DOHH2 (cell line): ENCODE results near the gene PLCE1.

Experiments used
- H3F3A ChIP-seq: fragments of 200-600 bp; sonication (generic), shearing (Covaris generic); 2 replicates; pipeline ENCODE4 v1.6.0; 2016; ENCODE audit warnings: antibody characterized with exemption, mild to moderate bottlenecking; ENCODE audit not compliant: control insufficient read depth, insufficient read depth
- H3K27ac ChIP-seq: fragments of 200-600 bp; sonication (generic); 2 replicates; pipeline ENCODE4 v1.5.1; 2014; ENCODE audit warnings: low read depth, mild to moderate bottlenecking, low read length, moderate library complexity
- H3K27me3 ChIP-seq: fragments of 200-600 bp; sonication (generic); 2 replicates; pipeline ENCODE4 v1.6.1; 2014; ENCODE audit warnings: mild to moderate bottlenecking, low read length, mixed read lengths; ENCODE audit not compliant: control insufficient read depth
- H3K36me3 ChIP-seq: fragments of 200-600 bp; sonication (generic); 2 replicates; pipeline ENCODE4 v1.6.1; 2014; ENCODE audit warnings: mild to moderate bottlenecking, low read length, moderate library complexity, mixed read lengths; ENCODE audit not compliant: control insufficient read depth
- H3K4me1 ChIP-seq: fragments of 200-600 bp; sonication (generic); 2 replicates; pipeline ENCODE4 v1.6.1; 2014; ENCODE audit warnings: mild to moderate bottlenecking, low read length, mixed read lengths; ENCODE audit not compliant: control insufficient read depth
- H3K4me2 ChIP-seq: fragments of 200-600 bp; sonication (generic); 2 replicates; pipeline ENCODE4 v1.6.0; 2014; ENCODE audit warnings: mild to moderate bottlenecking, low read length, moderate library complexity
- H3K4me3 ChIP-seq: fragments of 200-600 bp; sonication (generic); 2 replicates; pipeline ENCODE4 v1.5.1; 2014; ENCODE audit warnings: mild to moderate bottlenecking, low read length, mixed read lengths
- H3K79me2 ChIP-seq: fragments of 200-600 bp; sonication (generic); 2 replicates; pipeline ENCODE4 v1.6.1; 2014; ENCODE audit warnings: mild to moderate bottlenecking, low read length, mixed read lengths; ENCODE audit not compliant: control insufficient read depth
- H3K9me2 ChIP-seq: fragments of 200-600 bp; sonication (generic); replicated peaks from 2 replicates; pipeline ENCODE4 v1.6.1; 2014; ENCODE audit warnings: mild to moderate bottlenecking, low read length, mixed read lengths; ENCODE audit not compliant: control insufficient read depth
- H3K9me3 ChIP-seq: fragments of 200-600 bp; sonication (generic); 2 replicates; pipeline ENCODE4 v1.6.1; 2014; ENCODE audit warnings: antibody characterized with exemption, low read length, mixed read lengths; ENCODE audit not compliant: control insufficient read depth, insufficient read depth
- H4K20me1 ChIP-seq: fragments of 200-600 bp; sonication (generic); 2 replicates; pipeline ENCODE4 v1.6.0; 2014; ENCODE audit warnings: low read depth, mild to moderate bottlenecking, antibody characterized with exemption, low read length, moderate library complexity; ENCODE audit not compliant: control insufficient read depth, insufficient read depth
- CTCF ChIP-seq: fragments of 200-600 bp; sonication (generic); IDR thresholded peaks from one replicate; pipeline ENCODE4 v1.5.1; 2014; ENCODE audit warnings: antibody characterized with exemption, mild to moderate bottlenecking, low read depth, low read length; ENCODE audit not compliant: poor library complexity, severe bottlenecking
- EZH2phosphoT487 ChIP-seq: fragments of 200-600 bp; sonication (generic); IDR thresholded peaks from 2 replicates; pipeline ENCODE4 v1.6.1; 2017; ENCODE audit warnings: borderline replicate concordance, mild to moderate bottlenecking, antibody characterized with exemption, low read length, moderate library complexity, mixed read lengths

PLCE1 gene

GRCh38 chr10:94002156-94002555, 8.4 kb downstream of the PLCE1 start:
- Histone ChIP-seq H3F3A (no peaks in the 10 kb centered on the region), H3K27me3 (peaks cover 23% of the 10 kb centered on the region), H3K4me1 (no peaks in the 10 kb centered on the region), H3K9me2 (no peaks in the 10 kb centered on the region), H3K27ac (no peak overlapping the region), H3K36me3 (no peaks in the 10 kb centered on the region), H3K79me2 (no peaks in the 10 kb centered on the region), H3K4me3 (no peak overlapping the region), H4K20me1 (no peaks in the 10 kb centered on the region), H3K9me3 (no peaks in the 10 kb centered on the region), H3K4me2 (no peak overlapping the region)
- TF ChIP-seq EZH2phosphoT487 (no peak), CTCF (no peak)

GRCh38 chr10:94003488-94003887, 9.8 kb downstream of the PLCE1 start:
- TF ChIP-seq CTCF: no peak
- no peaks in the 10 kb centered on the region for H3K4me1 ChIP-seq

GRCh38 chr10:94005050-94005449, 11.3 kb downstream of the PLCE1 start:
- H3K4me2 ChIP-seq: no peak overlapping the region
- no peaks in the 10 kb centered on the region for H3K4me1 ChIP-seq
- H3K27ac ChIP-seq: no peak overlapping the region

More at GRCh38 chr10:94003488-94003887, 9.8 kb downstream of the PLCE1 start:
- no peak overlapping the region for H3K27ac ChIP-seq
- H3F3A ChIP-seq: no peaks in the 10 kb centered on the region
- H3K27me3 ChIP-seq: peaks cover 23% of the 10 kb centered on the region
- no peaks in the 10 kb centered on the region for H3K36me3 ChIP-seq
- H3K9me2 ChIP-seq: no peaks in the 10 kb centered on the region
- H3K4me3 ChIP-seq: no peak overlapping the region
- H3K79me2 ChIP-seq: no peaks in the 10 kb centered on the region
- no peaks in the 10 kb centered on the region for H3K9me3 ChIP-seq
- no peaks in the 10 kb centered on the region for H4K20me1 ChIP-seq
- H3K4me2 ChIP-seq: no peak overlapping the region

More at GRCh38 chr10:94005050-94005449, 11.3 kb downstream of the PLCE1 start:
- no peaks in the 10 kb centered on the region for H3K36me3 ChIP-seq
- no peaks in the 10 kb centered on the region for H3K79me2 ChIP-seq
- H4K20me1 ChIP-seq: no peaks in the 10 kb centered on the region
- no peaks in the 10 kb centered on the region for H3K9me3 ChIP-seq
- no peak overlapping the region for H3K4me3 ChIP-seq
- no peaks in the 10 kb centered on the region for H3K9me2 ChIP-seq
- H3K27me3 ChIP-seq: peaks cover 22% of the 10 kb centered on the region
- no peaks in the 10 kb centered on the region for H3F3A ChIP-seq
- TF ChIP-seq EZH2phosphoT487: no peak
- TF ChIP-seq CTCF: no peak
